NB4 (cell line): ENCODE results near the gene EAPP.

Experiments
- DNase-seq: peaks from one replicate; pipeline ENCODE4 v3.0.0; 2010; ENCODE audit warnings: low read depth
- H3K4me3 ChIP-seq: one replicate; pipeline ENCODE4 v1.5.1; 2011; ENCODE audit warnings: mild to moderate bottlenecking, low read depth, low read length, moderate library complexity
- MYC ChIP-seq: IDR thresholded peaks from 2 replicates; pipeline ENCODE4 v1.6.1; 2011; ENCODE audit warnings: low read depth, low read length
- POLR2A ChIP-seq: IDR thresholded peaks from 2 replicates; pipeline ENCODE4 v1.6.1; 2011; ENCODE audit warnings: mild to moderate bottlenecking; ENCODE audit not compliant: insufficient read length; ENCODE audit errors: extremely low read depth
- TF ChIP-seq, protein P1 (sequence below): IDR thresholded peaks from 2 replicates; pipeline ENCODE4 v1.6.1; 2011; ENCODE audit warnings: low read depth, low read length
- TF ChIP-seq, protein P2 (sequence below): IDR thresholded peaks from one replicate; pipeline ENCODE4 v1.5.1; 2012; ENCODE audit warnings: low read depth, low read length

EAPP gene, protein sequence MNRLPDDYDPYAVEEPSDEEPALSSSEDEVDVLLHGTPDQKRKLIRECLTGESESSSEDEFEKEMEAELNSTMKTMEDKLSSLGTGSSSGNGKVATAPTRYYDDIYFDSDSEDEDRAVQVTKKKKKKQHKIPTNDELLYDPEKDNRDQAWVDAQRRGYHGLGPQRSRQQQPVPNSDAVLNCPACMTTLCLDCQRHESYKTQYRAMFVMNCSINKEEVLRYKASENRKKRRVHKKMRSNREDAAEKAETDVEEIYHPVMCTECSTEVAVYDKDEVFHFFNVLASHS

DNA sequence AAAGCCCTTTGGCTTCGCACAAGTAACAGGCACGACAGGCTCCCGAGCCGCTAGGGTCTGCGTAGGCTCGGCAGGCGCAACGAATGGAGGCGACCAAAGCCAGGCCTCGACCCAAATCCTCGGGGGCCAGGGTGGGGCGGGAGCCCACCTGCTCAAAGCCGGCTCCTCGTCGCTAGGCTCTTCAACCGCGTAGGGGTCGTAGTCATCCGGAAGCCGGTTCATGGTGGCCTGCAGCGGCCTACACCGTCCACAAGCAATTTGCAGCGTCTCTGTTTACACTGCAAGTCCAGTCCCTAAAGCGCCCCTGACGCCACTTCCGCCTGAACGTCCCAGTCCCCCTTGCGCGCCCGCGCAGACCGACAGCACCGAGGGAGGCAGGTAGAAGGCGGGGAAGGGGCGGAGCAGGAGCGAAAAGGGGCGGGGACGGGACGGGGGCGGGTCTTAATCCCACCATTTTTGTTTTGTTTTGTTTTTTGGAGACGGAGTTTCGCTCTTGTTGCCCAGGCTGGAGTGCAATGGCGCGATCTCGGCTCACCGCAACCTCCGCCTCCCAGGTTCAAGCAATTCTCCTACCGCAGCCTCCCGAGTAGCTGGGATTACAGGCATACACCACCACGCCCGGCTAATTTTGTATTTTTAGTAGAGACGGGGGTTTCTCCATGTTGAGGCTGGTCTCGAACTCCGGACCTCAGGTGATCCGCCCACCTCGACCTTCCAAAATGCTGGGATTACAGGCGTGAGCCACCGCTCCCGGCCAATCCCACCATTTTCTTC is at the start of gene EAPP:
Gene EAPP (minus strand): TSS at position 295 of the 774 bp plus-strand sequence. CDS start 73 bp downstream, at position 222.
- H3K4me3 ChIP-seq = peak within 1 kb of the TSS; percentile 85
- DNase-seq = peak; percentile 97
- peak; percentile 76 for TF ChIP-seq POLR2A
- TF ChIP-seq, protein P1, sequence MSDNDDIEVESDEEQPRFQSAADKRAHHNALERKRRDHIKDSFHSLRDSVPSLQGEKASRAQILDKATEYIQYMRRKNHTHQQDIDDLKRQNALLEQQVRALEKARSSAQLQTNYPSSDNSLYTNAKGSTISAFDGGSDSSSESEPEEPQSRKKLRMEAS = peak; percentile 24
- TF ChIP-seq, protein P2, sequence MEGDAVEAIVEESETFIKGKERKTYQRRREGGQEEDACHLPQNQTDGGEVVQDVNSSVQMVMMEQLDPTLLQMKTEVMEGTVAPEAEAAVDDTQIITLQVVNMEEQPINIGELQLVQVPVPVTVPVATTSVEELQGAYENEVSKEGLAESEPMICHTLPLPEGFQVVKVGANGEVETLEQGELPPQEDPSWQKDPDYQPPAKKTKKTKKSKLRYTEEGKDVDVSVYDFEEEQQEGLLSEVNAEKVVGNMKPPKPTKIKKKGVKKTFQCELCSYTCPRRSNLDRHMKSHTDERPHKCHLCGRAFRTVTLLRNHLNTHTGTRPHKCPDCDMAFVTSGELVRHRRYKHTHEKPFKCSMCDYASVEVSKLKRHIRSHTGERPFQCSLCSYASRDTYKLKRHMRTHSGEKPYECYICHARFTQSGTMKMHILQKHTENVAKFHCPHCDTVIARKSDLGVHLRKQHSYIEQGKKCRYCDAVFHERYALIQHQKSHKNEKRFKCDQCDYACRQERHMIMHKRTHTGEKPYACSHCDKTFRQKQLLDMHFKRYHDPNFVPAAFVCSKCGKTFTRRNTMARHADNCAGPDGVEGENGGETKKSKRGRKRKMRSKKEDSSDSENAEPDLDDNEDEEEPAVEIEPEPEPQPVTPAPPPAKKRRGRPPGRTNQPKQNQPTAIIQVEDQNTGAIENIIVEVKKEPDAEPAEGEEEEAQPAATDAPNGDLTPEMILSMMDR = no peak

DNA sequence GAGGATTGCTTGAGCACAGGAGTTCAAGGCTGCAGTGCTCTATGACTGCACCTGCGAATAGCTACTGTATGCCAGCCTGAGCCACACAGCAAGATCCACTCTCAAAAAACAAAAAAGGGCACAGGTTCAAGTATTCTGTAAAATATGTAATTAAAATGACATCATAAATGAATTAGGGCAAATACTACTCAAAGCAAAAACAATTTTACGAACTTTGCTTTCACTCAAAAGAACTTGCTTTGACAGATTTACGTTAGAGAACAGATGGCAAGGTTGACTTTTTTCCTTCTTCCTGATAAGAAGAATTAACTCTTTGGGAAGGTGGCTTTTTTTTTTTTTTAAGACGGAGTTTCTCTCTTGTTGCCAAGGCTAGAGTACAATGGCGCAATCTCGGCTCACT is 44.0 kb upstream of the EAPP start:
- TF ChIP-seq, protein P2 = no peak
- no peak for TF ChIP-seq MYC
- TF ChIP-seq, protein P1 = no peak
- TF ChIP-seq POLR2A = no peak
- no peak overlapping the region for H3K4me3 ChIP-seq
- no peak for DNase-seq

DNA sequence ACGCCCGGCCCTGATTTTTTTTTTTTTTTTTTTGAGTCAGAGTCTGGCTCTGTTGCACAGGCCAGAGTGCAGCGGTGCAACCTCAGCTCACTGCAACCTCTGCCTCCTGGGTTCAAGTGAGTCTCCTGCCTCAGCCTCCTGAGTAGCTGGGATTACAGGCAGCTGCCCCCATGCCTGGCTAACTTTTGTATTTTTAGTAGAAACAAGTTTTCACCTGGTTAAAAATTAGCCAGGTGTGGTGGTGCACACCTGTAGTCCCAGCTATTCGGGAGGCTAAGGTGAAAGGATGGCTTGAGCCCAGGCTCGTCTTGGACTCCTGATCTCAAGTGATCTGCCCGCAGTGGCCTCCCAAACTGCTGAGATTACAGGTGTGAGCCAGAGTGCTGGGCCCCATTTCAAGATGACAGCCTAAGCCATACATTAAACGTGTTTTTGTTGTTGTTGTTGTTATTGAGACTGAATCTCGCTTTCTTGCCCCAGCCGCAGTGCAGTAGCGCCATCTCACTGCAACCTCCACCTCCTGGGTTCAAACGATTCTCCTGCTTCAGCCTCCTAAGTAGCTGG is 42.7 kb upstream of the EAPP start:
- TF ChIP-seq, protein P2 = no peak
- no peak for TF ChIP-seq MYC
- TF ChIP-seq, protein P1 = no peak
- no peak overlapping the region for H3K4me3 ChIP-seq
- no peak for DNase-seq

DNA sequence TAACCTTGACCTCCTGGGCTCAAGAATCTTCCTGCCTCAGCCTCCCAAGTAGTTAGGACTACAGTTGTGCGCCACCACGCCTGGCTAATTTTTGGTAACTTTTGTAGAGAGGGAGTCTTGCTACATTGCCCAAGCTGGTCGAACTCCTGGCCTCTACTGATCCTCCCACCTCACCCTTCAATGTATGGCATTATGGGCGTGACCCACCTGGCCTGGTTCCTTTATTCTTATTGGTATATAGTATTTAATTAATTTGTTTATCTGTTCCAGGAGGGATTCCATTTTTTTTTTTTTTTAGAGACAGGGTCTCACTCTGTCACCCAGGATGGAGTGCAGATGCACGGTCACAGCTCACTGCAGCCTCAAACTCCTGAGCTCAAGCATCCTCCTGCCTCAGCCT is 40.9 kb upstream of the EAPP start:
- TF ChIP-seq MYC (no peak), POLR2A (no peak)
- TF ChIP-seq, protein P1 = no peak
- TF ChIP-seq, protein P2 = no peak
- H3K4me3 ChIP-seq = no peak overlapping the region
- no peak for DNase-seq

DNA sequence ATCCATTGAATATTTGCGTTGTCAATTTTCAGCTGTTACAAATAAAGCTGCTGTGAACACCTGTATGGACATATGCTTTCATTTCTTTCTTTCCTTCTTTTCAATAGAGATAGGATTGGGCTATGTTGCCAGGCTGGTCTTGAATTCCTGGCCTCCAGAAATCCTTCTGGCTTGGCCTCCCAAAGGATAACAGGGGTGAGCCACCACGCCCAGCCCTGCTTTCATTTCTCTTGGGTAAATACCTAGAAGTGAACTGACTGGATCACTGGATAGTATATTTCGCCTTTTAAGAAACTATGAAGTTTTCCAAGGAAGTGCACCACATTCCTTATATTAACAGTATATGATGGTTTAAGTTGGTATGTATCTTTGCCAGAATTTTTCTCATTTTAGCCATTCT is 32.3 kb upstream of the EAPP start:
- no peak overlapping the region for H3K4me3 ChIP-seq
- no peak for TF ChIP-seq MYC
- no peak for TF ChIP-seq POLR2A
- TF ChIP-seq, protein P2 = no peak
- TF ChIP-seq, protein P1 = no peak
- DNase-seq = no peak
